Erythroblast (primary cell): ENCODE measurements around the gene CNTRL.
"Not testable (repeated sequence)": the region's sequence is repeated elsewhere in the genome, so short reads cannot be mapped to it uniquely, and the experiment has no call there.

Source experiments
- GATA1 ChIP-seq: IDR thresholded peaks from 2 replicates; pipeline ENCODE4 v1.6.1; 2011; ENCODE audit warnings: low read depth, mild to moderate bottlenecking, control low read depth, low read length, moderate library complexity
- POLR2A ChIP-seq: IDR thresholded peaks from 2 replicates; pipeline ENCODE4 v1.6.1; 2011; ENCODE audit warnings: mild to moderate bottlenecking, low read length

DNA sequence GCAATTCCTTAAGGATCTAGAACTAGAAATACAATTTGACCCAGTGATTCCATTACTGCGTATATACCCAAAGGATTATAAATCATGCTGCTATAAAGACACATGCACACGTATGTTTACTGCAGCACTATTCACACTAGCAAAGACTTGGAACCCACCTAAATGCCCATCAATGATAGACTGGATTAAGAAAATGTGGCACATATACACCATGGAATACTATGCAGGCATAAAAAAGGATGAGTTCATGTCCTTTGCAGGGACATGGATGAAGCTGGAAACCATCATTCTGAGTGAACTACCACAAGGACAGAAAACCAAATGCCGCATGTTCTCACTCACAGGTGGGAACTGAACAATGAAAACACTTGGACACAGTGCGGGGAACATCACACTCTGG is 46.5 kb upstream of the CNTRL start:
- TF ChIP-seq POLR2A, GATA1: not testable (repeated sequence)
